ENCODE results near the gene MTRF1L.
A peak's percentile ranks its signal among the peaks of the same experiment; 100 is the strongest.
"Not testable (repeated sequence)": the region's sequence is repeated elsewhere in the genome, so short reads cannot be mapped to it uniquely, and the experiment has no call there.

MTRF1L gene

DNA sequence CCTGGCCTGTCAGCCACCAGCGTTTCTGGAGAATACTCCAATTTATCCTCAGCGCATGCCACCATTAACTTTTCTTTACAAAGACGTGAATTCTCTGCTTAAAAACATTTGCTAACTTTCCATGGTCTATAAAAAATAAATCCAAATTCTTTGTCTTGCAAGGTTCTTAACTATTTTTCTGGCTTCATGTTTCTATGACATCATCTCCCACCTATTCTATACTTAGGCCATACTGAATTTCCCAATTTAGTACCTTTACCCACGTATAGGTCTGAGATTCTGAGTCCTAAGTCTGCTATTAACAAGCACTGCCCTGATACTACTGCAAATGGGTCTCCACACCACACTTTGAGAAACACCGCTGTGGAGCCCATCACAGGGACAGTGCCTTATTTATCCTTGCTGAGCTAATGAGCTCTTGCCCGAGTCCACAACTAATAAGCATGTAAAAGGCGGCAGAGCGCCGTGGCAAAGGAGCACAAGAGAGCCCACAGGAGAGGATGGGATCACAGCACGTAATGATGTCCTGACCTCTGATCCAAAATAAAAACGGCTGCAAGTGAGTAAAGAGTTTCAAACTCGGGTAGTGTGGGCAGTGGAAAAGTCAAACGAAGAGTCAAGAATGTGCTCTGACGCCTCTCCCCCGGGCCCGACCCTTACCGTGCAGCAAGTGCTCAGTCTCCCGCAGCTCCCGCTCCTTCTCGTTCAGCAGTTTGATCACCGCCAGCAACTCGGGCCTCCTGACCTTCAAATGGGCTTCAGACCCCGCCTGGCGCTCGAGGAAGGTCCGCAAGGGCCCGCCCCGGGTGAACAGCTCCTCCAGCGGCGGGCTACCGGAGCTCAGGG, 519 bp downstream of the MTRF1L start:
- no peak for DNase-seq

DNA sequence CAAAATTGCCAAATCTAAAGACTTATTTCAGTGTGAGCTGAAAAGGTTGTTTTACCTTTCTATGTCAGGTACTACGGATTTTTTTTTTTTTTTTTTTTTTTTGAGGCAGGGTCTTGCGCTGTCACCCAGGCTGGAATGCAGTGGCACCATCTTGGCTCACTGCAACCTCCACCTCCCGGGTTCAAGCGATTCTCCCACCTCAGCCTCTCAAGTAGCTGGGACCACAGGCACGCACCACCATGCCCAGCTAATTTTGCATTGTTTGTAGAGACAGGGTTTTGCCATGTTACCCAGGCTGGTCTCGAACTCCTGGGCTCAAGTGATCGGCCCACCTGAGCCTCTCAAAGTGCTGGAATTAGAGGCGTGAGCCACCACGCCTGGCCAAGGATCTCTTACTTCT, 1.7 kb downstream of the MTRF1L start:
- not testable (repeated sequence) for DNase-seq

DNA sequence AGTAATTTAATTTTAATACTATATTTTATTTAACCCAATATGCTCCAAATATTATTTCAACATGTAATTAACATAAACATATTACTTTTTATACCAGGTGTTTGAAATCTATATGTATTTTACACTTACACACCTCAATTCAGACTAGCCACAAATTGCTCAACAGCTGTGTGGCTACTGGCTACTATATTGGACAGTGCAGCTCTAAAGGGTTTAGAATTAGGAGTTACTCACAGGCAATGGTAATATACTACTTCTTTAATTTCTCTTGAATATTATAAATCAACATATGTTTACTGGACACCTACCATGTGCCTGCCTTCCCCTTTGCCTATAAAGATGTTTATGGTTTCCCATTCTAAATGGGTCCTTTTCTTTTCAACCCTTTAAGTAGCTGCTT, 2.3 kb downstream of the MTRF1L start:
- DNase-seq = no peak

DNA sequence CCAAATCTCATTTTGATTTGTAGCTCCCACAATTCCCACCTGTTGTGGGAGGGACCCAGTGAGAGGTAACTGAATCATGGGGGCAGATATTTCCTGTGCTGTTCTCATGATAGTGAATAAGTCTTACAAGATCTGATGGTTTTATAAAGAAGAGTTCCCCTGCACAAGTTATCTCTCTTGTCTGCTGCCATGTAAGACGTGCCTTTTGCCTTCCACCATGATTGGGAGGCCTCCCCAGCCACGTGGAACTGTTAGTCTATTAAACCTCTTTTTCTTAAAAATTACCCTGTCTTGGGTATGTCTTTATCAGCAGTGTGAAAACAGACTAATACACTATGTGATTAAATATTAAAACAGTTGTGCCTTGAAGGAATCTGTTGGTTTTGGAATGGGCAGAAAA, 3.0 kb downstream of the MTRF1L start:
- DNase-seq = not testable (repeated sequence)

DNA sequence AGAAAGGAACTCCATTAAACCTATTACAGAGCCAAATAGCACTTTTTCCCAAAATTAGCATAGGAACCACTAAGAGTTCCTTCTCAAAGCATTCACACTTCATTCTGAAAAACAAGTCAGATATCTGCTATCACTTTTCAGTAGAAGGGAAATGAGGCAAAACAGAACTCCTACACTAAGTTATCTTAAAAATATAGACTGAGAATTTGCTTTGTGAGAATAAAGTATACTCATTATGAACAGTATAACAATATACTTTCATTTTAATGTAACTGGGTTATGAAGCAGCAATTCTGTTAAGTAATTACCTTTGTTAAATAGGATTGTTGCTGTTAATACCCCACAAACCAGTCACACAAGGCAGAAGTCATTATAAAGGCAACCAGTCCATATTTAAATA, 8.7 kb downstream of the MTRF1L start:
- DNase-seq = no peak

DNA sequence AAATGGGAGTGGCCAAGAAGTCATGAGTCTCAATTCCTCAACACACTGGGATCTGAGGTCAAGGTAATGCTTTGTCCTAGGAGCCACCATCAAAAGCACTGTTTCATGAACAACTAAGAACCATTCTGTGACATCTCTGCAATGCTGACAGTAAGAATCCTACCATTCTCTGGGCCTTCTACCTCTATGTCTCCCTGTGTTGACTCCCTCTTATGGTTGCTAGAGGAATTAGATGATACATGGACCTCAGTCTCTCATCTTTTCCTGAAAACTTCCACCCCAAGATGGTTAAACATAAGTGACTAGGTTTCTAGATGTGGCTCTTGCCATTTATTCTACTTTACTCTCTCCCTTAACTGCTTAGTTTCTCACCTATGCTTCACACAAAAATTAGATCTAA, 9.1 kb downstream of the MTRF1L start:
- DNase-seq = no peak

DNA sequence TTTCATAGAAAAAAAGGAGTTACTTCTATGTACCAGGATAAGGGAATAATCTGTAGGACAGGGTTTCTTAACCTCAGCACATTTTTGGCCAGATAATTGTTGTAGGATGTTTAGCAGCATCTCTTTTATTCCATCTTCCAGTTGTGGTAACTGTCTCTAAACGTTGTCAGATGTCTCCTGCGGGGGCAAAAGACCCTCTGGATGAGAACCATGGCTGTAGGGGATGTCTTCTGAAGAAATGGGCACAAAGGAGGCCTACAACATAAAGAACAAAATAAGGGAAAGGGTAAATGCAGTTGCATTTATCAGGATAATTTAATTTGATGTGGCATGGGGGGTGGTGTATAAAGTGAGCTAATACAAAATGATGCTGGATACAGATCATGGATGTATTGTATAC, 15.5 kb downstream of the MTRF1L start:
- no peak for DNase-seq

DNA sequence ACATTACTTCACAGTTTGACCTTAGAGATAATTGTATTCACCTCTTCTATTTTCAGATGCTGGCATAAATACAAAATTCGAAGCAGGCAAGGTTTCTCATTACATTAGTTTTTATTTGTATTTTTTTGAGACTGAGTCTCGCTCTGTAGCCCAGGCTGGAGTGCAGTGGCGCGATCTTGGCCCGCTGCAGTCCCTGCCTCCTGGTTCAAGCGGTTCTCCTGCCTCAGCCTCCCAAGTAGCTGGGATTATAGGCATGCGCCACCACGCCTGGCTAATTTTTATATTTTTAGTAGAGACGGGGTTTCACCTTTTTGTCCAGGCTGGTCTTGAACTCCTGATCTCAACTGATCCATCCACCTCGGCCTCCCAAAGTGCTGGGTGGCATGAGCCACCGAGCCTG, 17.2 kb downstream of the MTRF1L start:
- DNase-seq = not testable (repeated sequence)

DNA sequence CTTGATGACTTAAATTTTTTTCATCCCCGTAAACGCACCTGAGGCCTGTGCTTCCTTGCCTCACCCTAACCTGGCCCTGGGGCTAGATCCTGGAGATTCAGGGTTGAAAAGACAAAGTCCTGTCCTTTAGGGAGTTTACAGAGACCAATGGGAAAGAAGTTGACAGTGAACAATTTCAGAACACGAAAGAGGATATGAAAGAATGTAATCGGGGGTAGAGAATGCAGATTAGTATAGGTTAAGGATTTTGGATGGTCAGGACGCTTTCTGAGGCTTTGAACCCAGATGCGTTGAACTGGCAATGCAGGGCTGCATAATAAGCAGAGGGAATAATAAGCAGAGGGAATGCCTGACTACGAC, 18.0 kb downstream of the MTRF1L start:
- DNase-seq = no peak

DNA sequence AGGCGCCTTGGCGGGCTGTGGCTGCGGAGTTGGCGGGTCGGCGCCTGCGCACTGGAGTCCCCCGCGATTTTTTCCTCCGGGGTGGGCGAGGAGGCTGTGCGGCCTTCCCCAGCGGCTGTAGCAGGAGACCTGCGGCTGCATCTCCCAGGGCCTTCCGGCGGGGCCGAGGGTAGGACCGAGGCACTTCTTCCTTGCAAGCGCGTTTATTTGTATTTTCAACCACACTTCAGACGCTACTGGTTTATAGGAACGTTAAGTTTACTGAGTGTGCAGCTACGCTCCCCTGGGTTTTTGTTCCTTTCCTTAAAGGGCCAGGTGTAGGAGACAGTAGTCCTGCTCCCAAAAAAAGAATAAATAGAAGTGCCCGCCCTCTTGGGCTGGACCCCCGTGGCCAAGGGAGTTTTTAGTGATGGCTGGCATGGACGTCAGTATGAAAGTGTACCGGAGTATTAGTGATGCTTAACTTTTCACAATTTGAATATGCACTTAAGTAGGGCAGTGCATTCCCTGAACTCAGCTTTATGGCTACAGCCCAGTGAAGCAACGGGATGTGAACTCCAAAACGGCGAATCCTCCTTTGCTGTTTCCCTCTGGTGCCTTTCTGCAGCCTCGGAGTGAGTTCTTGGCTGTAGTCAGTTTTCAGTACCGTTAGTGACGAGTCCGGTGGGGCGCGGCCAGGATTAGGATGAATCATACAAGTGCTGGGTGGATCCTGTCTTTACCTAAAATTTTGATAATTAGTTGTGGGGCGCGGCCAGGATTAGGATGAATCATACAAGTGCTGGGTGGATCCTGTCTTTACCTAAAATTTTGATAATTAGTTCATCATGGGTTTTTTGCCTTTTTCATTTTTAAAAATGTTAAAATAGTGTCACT, 18.6 kb downstream of the MTRF1L start:
- peak; percentile 86 to 88 for DNase-seq

DNA sequence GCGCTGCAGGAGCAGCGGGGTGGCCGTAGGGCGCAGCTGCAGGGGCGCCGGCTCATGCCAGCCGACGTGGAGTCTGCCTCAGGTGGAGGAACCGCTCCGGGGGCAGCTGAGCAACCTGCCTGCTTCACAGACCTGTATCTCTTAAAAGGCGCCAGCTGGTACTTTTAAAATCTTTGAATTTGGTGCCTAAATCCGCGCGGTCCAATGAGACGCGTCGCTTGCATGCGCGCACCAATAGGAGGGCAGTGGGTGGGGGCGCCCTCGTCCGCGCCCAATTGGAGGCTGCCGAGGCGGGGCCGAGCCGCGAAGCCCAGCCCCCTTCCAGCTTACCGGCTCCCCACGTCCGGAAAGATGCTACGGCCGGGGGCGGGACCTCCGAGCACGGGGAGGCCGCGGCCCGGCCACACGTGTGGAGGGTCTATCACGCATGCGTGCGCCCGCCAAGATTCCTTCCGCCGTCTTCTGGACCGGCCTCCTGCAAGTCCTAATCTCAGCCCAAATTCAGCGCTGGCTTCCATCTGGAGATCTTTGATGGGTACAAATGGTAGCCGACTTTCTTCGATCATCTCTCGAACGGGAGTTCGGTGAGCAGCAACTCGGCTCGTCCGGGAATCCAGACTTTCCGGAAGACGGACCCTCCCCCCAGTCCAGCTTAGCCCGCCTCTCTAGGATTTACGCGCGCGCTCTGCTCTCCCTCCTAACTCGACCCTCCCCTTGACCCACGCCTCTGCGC, 19.4 kb downstream of the MTRF1L start, which contains the start of gene FBXO5:
TSS of gene FBXO5 (minus strand) at position 138 of the 733 bp plus-strand sequence. CDS start at position 56, 82 bp downstream.
- DNase-seq = peak; percentile 95 to 96

DNA sequence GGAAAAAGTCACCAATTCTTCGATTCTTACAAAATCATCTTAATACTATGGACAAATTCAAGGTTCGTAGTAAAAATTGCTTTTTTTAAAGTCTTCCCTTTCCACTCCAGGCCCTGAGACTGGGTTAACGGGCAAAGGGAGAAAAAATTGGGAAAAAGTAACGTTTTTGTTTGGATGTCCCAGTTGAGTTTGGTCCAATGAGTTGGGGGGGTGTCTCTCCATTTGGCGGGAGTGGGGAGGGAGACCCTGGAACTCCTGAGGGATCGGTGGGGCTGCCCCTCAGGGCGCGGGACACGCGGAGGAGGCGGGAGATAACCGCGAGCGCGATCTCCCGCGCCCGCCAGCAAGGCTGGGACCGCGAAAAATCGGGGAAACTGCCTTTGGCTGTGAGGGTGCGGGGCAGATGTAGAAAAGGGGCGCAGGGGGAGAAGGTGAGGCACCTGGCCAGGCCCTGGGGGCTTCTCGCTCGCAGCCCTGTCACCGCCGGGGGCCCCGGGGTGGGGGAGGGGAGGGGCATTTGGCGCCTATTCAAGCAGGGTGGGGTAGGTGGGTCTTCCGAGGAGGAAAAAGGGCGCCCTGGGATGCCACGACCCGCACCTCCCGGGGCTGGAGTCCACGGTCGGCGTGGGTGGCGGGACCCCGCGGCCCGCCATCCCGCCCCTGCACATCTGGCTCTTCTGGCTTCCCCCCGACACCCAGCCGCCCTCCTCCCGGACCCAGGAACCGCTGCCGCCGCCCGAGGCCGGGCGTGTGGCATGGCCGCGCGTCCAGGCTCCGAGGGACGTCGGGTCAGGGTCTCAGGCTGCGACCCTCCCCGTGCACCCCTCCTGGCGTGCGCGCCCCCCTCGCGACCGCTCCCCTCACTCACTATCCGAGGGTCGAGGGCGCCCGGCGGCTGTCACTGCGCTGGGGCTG, 20.3 kb downstream of the MTRF1L start:
- no peak for DNase-seq

DNA sequence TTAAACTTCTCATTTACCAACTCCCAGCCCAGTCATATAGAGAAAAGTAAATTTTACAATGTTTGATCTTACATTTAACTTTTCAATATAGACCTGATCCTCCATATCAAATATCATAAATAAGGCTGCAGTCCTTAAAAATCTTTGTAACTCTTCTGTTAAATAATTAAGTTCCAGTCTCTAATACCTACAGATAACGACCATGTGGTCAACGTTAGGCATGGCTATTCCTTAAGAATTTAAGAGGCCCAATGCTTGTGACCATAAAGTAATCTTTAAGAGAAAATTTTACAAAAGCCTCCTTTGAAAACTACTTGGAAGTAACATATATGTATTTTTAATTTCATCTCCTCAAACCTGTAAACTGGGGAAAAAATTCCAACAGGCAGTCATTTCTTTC, 21.3 kb downstream of the MTRF1L start:
- no peak for DNase-seq

DNA sequence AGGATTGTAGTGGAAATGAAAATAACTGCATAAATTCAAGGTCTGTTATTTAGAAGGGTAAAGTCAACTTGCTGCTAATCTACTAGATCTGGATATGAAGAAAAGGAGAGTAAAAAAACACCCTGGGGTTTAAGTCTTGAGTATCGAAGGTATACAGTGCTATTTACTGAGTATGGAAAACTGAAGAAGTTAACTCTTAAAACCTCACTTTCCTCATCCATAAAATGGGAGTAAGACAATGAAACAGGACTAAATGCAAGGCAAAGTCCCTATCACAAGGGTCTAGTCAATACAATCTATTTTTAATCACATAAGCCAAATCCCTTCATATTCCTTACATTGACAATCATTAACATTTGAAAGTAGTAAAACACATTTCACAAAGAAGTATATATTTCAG, 21.9 kb downstream of the MTRF1L start:
- DNase-seq = no peak

DNA sequence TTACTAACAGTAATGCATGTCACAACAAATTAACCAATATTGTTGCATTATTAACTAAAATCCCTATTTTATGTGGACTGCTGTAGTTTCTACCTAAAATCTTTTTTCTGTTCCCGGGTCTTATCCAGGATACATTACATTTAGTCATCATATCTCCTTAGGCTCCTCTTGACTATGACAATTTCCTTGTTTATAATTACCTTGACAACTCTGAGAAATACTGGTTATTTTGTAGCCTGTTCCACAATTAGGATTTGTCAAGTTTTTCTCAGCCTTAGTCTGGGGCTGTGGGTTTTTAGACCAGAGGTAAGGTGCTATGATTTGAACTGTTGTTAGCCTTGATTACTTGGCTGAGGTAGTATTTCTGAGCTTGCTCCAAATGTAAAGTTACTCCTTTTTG, 23.4 kb downstream of the MTRF1L start:
- no peak for DNase-seq

DNA sequence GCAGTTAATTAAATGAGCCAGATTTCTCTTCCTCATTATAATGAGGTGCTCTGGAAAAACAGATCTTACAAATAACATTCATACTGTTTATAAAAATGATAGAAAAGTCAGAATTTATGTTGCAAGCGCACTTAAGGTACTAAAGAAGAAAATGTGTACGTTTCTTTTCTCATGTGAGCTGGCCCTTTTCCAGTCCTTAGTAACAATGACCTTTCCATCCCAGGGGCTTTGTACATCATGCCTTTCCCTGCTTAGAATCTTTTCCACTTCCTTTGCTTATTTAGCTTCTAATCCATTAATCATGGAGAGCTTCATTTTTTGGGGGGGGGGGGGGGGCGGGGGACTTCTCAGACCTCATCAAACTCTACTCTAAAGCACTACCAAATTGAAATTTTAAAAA, 24.5 kb downstream of the MTRF1L start:
- DNase-seq = no peak

DNA sequence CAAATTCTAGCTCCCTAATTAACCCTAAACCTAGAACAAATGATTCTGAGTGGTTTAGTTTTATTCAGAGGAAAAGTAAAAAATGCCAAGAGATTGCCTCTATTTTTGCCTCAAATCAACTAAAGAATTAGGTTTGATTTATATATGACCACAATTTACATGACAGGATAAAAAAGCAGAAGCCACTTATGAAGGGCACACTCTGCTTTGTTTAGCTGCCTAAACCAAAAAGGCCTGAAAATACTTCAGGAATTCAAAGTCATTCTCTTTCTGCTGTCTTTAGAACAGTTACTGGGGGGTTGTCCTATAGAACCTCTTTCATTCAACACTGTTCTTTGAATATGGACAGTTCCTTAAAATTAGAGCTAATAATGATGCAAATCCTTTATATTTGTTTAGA, 25.0 kb downstream of the MTRF1L start:
- no peak for DNase-seq

DNA sequence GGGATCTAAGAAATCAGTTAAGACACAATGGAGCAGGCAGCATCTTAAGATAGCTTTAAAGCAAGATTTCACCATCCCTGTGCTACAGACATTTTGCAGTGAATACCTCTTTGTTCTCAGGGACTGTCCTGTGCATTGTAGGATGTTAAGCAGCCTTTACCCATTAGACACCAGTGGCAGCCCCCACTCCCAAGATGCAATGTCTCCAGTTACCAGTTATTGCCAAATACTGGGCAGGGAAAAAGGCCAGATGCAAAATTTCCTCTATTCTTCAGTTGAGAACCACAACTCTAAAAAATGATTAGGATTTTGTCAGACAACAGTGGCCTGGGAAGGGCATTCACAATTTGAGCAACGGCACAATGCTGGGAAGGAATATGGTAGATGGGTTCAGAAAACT, 25.8 kb downstream of the MTRF1L start:
- DNase-seq = no peak

DNA sequence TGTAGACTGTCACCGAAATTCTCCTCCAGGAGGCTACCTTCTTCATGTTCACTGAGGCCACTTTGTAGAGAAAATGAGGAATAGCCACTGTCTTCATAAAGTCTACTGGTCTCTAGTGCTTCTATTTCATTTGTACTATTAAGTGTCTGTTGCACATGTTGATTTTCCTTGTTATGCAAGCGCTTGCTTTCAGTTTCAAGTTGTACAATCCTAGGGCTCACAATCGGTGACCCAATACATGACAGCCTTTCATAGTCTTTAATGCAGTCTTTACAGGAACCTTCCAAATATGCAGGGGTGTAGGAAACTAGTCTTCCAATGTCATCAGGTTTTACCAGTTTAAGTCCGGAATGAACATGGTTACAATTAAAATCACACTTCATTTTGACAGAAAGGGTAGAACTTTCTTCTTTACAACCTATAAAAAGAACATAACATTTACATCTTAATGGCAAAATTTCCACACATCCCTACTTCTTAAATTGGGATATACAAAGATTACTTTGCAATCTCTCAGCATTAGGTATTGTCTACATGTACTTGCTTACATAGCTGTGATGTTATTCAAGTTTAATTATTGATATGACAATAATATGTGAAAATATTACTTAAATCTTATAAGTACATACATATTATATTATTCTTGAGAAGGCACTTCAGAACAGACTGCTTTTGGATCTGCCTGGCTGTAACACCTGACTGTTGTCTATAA, 27.1 kb downstream of the MTRF1L start:
- no peak for DNase-seq

DNA sequence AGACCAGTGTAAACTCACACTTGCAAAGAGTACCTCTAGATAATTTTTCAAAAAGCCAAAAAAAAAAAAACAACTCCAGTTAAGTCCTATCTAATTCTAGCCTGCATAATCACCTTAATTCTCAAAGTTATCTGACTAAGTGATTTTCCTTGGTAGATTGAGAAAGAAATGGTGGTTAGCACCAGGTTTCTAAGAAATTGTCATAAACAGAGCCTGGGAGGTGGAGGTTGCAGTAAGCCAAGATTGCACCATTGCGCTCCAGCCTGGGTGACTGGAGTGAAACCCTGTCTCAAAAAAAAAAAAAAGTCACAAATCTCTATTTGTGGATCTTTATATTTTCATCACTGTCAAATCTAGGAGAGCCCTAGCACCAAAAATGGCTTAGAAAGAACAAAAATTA, 28.6 kb downstream of the MTRF1L start:
- DNase-seq = no peak

DNA sequence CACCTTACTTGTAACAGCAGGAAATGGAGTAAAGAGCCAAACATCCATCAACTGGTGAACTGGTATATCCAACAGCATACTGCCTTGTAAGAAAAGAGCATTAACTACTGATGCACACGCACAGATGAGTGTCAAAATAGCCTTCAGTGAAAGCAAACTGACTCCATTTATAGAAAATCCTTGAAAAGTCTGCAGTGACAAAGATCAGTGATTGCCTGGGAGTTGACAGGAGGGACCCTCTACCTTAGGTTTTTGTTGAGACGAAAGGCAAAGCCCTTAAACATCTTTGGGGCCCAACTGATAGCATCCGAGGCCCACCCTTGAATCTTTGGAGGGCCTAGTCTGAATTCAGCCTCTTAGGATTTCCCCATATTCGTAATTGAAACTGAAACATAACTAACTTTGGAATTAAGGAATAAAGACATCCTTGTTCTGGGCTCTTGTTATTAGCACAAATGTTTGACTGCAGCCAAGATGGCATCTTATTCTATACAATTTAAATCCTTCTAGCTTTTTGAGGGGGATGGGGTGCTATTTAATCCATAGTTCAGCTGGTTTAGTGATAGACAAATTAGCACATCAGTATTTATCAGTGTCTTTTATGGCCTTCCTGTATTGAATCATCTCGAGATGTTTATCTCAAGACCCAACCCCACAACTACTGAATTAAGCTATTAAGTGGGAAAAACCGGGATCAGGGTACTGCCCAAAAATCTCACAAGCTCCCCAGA, 32.7 kb downstream of the MTRF1L start:
- no peak for DNase-seq

Measured in activated CD4-positive, alpha-beta T cell treated with anti-CD3 and anti-CD28 coated beads, Interleukin-2, amount 50 U/mL, for 4 hours (primary cell).